HG02852 (cell line): ENCODE measurements around the gene BICDL1.

Source experiments
- ATAC-seq: cut with Tn5 transposase; IDR thresholded peaks from one replicate; pipeline ENCODE4 v1.9.1; 2021; ENCODE audit warnings: mild to moderate bottlenecking, moderate library complexity; ENCODE audit not compliant: unreplicated experiment

The BICDL1 gene

GRCh38 chr12:120096671-120097202, 107.7 kb downstream of the BICDL1 start:
- no peak for ATAC-seq

GRCh38 chr12:120098756-120099470, 109.9 kb downstream of the BICDL1 start:
- no peak for ATAC-seq

GRCh38 chr12:120099738-120100137, 110.7 kb downstream of the BICDL1 start:
- ATAC-seq: no peak

- ATAC-seq: no peak
Measured at GRCh38 chr12:120100630-120101029, 111.6 kb downstream of the BICDL1 start.

- peak; percentile 67 for ATAC-seq
Measured at GRCh38 chr12:120101182-120101581, 112.1 kb downstream of the BICDL1 start.

- no peak for ATAC-seq
Measured at GRCh38 chr12:120101617-120102016, 112.6 kb downstream of the BICDL1 start.

- no peak for ATAC-seq
Measured at GRCh38 chr12:120102189-120103043, 113.4 kb downstream of the BICDL1 start.

GRCh38 chr12:120103044-120103338, 114.0 kb downstream of the BICDL1 start:
- no peak for ATAC-seq

GRCh38 chr12:120103371-120103770, 114.3 kb downstream of the BICDL1 start:
- no peak for ATAC-seq

GRCh38 chr12:120106151-120106550, 117.1 kb downstream of the BICDL1 start:
- ATAC-seq: no peak

- no peak for ATAC-seq
Measured at GRCh38 chr12:120109570-120110267, 120.7 kb downstream of the BICDL1 start.

- peak; percentile 58 for ATAC-seq
Measured at GRCh38 chr12:120110550-120111501, 121.8 kb downstream of the BICDL1 start.

GRCh38 chr12:120115066-120115465, 126.0 kb downstream of the BICDL1 start:
- no peak for ATAC-seq

GRCh38 chr12:120115692-120116440, 126.8 kb downstream of the BICDL1 start:
- ATAC-seq: peak; percentile 5

- ATAC-seq: no peak
Measured at GRCh38 chr12:120116441-120116791, 127.4 kb downstream of the BICDL1 start, which contains the start of gene RAB35. RAB35 (minus strand) TSS chr12:120116753; CDS start chr12:120116650, 103 bp downstream.

- ATAC-seq: peak; percentile 44
Measured at GRCh38 chr12:120116792-120117651, 128.0 kb downstream of the BICDL1 start.

- ATAC-seq: no peak
Measured at GRCh38 chr12:120117961-120118320, 128.9 kb downstream of the BICDL1 start.

GRCh38 chr12:120118321-120119061, 129.5 kb downstream of the BICDL1 start:
- no peak for ATAC-seq
